ENCODE results near the gene HUS1B.
A peak's percentile ranks its signal among the peaks of the same experiment; 100 is the strongest.
"Not testable (repeated sequence)": the region's sequence is repeated elsewhere in the genome, so short reads cannot be mapped to it uniquely, and the experiment has no call there.

The HUS1B gene

DNA sequence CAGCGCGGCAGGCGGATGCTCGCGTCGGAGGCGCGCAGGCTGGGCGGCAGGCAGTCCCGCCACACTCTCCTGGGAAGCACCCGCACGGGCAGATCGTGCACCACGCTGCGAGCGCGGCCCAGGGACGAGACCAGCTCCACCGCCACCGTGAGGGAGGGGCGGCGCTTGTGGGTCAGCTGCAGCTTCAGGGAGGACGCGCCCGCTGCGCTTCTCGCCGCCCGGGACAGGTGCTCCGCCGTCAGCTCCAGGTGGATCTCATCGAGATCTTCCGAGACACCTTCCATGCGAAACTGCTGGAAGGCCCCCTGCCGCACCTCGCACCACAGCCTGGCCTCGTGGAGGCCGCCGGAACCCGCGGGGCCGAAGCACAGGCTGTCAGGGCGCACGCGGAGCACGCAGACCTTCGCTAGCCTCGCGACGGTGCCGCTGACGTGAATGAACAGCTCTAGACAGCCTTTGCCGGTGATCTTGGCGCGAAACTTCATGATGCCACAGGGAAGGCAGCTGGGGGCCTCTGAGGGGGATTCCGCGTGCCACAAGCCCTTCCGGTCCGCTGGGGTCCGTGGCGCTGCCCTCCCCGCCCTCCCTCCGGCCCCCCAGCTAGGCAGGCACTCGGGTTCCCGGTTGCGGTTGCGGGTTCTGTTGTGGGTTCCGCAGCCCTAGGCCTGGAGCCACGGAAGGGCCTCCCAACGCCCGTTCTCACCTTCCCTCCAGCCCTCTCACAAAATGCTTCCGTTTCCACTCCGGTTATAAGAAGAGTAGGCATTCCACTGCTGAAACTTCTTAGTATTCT, at the start of gene HUS1B:
HUS1B (minus strand) TSS at position 641 of the 793 bp plus-strand sequence; CDS start at position 485, 156 bp downstream.
- no peak for DNase-seq

DNA sequence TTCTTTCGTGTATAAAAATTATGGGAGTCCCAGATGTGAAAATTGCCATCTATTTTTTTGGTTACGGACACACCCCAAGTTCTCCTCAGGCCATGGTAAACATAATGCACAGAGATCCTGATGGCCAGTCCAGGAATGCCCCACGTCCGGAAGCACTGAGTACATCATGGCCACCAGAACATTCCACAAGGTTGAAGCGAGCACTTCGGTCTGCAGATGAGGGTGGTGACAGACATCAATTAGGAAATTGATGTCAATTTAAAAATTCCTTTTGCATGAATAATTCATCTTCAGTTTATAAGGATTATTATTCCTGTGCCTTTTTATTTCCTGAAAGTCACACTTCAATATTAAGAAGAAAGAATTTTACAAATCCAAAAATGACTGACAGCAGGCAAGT, 49.2 kb upstream of the HUS1B start:
- DNase-seq: no peak

DNA sequence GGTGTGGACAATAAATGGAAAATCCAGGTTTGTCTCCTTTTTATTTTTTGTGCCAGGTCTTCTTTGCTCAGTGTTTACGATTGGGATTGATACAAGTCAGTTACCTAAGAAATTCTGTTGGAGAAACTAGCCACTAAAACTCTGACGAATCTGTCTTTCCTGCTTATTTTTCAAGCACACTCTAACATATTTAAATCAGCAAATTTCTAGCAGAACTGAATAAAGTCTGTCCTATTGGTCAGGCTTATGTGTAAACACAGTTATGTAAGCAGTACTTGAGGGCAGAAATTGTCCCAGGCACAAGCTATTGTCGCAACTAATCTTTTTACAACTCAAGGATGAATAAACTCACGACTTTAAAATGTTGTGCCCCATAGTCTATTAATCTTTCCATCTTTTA, 48.1 kb upstream of the HUS1B start:
- peak; percentile 77 for DNase-seq

DNA sequence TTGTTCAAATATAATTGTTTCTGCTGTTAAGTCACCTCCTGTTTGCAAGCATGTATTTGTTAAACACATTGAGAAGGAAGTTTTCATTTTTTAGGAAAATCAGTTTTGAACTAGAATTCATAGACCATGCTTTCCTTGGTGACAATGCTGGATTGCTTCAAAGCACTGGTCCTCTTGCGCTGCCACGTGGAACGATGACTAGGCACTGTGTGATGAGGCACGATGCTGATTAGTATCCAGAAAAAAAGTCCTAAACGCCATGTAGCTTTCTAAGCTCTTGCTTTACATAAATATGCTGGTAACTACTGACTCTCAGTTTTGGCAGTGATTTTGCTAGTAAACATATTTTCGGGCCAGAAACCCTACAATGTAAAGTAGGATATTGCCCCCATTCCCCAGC, 47.1 kb upstream of the HUS1B start:
- DNase-seq: no peak

DNA sequence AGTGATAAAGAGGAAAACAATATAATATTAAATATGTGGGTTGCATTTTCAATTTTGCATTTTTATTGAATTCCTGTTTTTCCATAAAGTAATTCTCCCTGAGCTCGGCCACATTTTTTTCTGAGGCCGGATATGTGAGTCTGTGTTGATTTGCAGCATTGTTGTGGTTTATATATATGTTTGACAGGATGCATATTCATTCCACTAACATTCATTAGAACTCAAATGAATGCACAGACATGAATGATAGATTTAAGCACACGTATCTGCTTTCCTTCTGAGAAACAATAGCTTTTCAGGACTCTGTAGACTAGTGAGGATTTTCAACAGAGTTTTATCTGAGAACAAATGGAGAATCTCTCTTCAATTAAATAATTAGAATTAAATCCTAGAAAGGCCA, 46.7 kb upstream of the HUS1B start:
- no peak for DNase-seq

DNA sequence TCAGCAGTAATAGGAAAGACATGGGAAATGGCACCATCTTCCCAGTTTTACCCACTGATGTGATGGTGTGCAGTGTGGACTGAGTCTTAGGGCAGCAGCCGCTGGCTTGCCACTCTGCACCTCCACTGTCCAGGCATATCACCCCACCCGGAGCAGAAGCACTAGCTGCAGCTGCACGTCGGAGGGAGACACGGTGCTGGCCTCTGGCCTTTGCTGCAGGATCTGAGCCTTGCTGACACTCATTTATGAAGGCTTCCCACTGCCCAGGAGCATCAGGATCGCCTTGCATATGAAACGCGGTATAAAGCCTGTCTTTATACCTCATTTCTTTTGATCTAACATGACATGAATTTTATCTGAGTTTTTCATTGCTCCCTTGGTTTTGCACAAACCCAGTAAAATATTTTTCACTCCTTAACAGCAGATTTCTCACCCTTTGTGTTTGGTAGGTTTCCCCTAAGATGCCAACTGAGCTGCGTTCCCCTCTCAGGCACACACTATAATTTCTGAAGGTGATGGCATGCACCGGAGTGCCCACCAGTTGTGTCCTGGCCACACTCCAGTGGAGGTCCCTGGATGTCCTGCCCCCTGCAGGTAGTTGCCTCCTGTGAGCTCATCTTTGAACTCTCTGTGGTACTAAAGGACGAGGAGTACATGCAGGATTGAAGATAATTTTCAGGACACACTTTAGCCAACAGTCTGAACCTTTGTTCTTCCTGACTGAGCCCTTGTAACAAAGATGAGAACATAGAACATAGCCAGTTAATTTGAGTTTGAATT, 45.0 kb upstream of the HUS1B start:
- DNase-seq: no peak

DNA sequence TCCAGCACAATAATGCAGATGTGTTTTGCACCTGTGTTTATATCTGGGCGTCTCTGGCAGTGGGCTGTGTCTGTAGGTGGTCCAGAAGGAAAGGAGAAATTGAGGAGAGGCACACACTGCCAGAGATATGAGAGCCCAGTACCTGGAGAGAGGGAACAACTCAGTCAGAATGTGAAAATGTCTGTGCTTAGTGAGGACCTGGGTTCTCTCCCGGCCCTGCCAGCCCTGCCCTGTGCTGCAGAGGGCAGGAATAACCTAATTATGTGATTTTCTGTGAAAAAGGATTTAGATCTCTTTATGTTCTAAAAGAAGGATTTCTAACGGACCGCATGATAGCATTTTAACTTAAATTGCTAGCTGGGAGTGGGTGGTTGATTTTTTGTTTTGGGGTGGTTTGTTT, 44.3 kb upstream of the HUS1B start:
- no peak for DNase-seq

DNA sequence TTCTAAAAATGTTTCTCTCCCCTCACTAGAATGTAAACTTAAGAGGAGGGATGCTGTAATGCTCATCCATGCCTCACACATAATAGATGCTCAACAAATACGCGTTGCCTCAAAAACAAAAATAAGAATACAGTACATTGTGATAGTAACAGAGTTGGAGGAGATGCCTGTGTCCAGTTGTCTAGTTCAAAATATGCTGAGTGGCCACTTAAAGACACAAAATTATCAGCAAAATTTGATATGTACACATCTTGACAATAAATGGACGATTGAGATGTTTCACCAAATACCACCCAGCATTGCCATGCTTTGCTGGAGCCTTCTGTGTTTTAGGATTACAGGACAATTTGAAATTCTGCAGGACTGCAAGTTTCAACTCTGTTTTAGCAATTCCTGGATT, 43.6 kb upstream of the HUS1B start:
- no peak for DNase-seq

DNA sequence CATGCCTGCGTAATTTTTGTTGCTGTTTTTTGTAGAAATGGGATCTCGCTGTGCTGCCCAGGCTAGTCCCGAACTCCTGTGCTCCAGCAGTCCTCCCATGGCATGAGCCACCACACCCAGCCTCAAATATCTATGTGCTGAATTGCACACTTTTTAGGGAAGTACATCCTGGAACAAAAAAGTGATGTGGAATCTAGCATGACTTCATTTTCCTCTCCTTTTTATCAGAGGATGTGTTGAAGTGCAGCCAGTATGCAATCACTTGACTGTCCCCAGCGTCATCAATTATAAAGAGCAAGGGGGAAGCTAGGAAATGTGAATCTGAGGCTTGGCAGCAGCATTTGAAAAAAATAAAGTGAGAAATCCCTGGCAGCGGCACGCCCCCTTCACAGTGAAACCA, 42.4 kb upstream of the HUS1B start:
- peak; percentile 76 for DNase-seq

DNA sequence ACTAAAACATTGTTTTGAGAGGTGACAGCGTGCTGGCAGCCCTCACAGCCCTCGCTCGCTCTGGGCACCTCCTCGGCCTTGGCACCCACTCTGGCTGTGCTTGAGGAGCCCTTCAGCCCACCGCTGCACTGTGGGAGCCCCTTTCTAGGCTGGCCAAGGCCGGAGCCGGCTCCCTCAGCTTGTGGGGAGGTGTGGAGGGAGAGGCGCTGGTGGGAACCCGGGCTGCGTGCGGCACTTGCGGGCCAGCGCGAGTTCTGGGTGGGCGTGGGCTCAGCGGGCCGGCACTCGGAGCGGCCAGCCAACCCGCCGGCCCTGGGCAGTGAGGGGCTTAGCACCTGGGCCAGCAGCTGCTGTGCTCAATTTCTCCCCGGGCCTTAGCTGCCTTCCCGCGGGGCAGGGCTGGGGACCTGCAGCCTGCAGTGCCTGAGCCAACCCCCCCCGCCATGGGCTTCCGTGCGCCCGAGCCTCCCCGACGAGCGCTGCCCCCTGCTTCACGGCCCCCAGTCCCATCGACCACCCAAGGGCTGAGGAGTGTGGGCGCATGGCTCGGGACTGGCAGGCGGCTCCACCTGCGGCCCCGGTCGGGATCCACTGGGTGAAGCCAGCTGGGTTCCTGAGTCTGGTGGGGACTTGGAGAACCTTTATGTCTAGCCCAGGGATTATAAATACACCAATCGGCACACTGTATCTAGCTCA, 37.7 kb upstream of the HUS1B start:
- DNase-seq: not testable (repeated sequence)

DNA sequence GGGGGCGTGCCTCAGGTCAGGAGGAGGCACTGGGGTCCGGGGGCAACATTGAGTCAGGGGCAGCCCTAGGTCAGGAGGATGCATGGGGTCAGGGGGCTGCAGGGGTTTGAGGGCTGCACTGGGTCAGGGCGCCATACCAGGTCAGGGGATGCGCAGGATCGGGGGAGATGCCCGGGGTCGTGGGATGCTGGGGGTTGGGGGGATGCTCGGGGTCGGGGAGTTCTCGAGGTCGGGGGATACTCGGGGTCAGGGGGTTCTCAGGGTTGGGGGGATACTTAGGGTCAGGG, 36.8 kb upstream of the HUS1B start:
- no peak for DNase-seq

DNA sequence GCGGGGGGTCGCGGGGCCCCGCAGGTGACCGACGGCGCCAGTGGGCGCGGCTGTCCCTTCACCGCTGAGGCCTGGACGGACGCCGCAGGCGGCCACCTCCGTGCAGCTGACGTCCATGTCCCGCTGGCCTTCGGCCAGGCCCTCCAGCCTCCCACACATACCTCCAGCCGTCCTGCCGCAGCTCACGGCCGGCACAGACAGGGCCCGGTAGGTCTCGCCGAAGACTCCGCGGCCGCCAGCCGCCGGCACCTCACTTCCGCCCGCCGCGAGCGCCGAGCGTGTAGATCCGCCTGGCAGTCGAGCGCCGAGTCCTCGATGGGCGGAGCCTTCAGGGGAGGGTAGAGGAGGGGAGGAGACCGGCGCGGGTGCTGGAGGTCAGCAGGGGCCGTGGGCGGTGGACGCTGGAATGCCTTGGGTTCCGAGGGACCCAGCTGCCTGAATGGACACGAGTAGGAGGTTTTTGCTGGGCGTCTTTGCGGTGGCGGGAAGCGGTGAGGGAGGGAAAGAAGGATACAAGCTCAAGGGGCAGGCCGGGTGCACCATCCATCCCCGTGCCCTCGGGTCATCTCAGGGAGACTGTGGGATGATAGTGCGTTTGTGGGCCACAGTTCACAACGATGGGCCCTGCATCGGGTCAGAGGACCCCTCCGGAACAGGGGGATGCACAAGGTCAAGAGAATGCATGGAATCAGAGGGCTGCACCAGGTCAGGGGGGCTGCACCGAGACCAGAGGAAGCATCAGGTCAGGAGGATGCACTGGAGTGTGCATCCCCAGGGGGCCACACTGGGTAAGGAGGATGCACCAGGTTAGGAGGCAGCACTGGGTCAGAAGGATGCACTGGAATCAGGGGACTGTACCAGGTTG, 36.2 kb upstream of the HUS1B start, which contains the start of gene EXOC2:
EXOC2 (minus strand) TSS at position 282 of the 865 bp plus-strand sequence. CDS start 55,321 bp downstream, outside the sequence.
- DNase-seq: peak; percentile 91

DNA sequence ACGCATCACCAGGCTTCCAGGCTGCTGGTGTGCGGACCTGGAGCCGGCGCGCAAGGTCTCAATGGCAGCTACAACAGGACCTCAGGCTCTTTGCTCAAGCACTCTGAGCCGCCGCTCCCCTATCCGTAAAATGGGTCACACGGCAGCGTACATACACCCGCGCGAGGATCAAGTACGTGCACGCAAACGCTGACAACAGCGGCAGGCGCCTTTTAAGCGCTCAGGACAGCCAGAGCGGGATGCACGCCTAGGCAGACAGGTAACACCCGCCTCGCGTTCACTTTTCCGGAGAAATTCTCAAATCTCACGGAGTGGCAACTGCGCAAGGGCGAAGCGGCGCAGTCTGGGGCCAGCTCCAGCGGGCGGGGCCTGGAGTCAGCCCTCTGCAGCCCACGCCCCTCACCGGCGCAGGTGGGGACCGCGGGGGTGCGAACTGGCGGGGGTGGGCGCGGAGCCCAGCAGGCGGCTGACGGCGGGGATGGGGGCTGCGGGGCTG, 35.5 kb upstream of the HUS1B start:
- DNase-seq: peak; percentile 72

DNA sequence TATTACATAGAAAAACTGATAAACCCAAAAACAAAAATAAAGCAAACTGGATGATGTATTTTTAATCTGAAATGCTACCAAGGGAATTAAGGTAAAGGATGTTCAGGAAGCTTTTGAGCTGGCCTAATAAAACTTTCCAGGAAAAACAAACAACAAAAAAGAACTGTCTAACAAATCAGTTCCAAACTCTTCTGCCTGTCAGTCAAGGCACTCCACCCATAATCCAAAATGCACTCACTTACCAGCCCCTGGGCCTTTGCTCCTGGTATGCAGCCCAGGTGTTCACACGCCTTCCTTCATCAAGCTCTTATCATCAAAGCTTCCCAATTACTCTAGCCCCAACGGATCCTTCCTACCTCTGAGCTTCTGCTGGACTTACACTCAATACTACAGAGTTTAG, 32.3 kb upstream of the HUS1B start:
- no peak for DNase-seq

DNA sequence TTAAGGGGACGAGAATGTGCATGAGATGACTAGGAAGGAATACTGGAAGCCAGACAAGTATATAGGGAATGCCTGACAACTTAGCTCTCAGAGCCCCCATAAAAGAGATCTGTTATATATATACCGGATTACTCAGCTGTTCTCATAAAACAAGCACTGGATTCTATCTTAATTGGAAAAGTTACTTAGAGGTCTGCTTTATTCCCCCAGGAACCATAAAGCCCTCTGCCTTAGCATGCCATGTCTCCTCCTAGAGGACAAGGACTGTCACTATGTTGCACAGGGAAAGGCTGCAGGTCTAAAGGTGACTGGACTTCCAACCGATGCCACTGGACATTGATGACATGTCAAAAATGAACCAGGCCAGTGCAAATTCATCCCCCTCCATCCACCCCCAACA, 29.6 kb upstream of the HUS1B start:
- no peak for DNase-seq

DNA sequence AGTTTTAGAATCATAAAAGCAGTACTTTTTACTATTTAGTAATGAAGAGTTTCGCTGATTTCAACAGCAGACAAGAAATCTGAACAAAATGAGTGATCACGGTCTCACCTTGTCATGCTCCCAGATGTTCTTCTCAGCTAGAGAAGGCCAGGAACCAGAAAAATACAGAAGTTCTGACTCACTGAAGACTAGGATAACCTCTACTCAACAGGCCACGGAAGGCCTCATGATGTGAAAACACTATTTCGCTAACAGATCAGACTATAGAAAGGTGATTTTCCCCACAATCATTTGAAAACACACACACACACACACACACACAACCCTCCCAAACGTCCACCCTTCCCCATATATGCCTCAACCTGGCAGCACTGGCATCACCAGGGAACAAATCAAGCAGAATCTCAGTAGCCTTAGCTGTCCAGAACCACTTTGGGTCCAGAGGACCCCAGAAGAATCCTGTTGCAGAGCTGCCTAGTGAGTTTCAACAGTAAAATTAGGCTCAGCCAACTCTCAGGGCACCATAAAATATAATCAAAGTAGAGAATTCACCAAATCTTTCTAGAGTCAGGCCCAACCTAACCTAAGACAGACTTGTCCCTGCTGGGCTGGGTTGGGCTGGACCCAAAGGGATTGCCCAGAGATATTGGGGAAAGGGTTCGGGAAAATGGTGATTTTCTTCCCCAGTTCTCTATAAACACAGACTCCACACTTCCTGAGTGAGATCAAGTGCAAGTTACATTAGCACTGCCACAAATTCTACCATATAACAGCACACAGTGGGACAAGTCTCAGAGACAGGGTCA, 28.1 kb upstream of the HUS1B start:
- no peak for DNase-seq

DNA sequence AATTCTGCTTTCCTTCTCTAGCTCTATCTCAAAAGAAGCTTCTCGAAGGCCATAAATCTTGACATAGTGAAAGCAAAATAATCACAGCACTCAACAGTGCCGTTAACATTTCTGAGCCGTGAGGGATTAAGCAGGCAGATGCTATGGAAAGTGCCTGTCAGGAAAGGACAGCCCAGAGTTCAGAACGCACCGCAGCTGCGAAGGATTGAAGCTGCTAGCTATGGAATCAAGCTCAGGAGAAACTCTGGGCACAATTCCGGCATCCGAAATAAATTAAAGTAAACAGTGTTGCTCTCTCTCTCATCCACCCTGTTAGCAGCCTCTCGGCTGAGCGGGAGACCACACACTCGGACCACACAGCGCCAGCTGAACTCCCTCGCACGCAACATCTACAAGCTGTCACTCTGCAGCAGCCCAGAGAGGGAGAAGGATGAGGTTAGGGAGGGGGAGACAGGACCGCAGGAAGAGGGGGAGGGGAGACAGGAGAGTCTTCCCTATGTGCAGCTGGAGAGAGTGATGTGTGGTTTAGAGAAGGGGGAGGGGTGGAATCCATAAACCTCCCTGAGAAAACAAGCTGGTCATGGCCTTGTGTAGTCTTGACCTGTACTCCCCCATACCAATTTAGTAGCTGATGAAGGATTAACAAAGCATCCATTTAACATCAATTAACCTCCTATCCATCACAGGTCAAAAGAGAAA, 27.0 kb upstream of the HUS1B start:
- peak; percentile 41 for DNase-seq

DNA sequence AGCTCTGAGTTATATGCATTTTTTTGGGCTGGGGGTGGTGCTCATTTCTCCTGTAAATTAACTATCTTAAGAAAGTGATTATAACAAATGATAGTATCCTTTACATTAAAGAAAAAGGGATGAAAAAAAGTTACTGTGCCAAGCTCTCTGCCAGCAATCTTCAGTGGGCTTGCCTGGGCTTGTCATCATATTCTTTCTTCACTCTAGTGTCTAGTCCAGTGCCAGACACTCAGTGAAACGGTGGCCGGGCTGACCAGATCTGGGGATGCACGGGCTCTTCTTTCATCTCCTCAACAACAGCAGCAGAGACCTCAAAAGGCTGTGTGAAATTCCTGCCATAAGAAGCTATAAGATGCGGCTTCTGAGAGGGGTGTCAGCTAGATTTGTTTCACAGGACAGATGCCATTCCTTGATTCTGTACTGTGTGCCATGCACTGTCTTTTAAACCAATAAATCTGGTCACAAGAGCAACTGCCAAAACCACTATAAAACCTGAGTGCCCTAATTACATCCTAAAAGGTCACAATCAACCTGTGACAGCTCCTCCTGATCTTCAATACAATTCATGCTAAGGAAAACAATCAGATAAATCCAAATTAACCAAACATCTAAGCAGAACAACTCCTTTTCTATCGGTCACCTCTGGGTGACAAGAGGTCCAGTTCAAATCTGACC, 23.9 kb upstream of the HUS1B start:
- DNase-seq: no peak

DNA sequence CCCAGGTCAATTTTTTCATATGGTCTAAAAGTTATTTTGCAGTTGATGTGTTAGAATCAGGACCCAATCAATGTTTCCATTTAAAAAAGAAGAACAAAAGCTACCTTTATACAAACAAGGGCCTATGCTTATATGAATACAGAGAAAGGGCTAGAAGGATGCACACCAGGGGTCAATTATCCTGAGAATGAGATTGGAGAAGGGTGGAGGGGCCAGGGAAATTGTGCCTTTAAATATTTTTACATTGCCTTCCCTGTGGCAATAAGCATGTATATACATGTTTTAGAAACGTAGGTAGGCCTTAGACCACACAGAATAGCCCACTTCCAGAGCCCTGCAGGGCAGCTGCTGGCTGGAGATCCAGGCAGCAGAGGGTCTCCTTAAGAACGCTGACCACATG, 23.4 kb upstream of the HUS1B start:
- no peak for DNase-seq

DNA sequence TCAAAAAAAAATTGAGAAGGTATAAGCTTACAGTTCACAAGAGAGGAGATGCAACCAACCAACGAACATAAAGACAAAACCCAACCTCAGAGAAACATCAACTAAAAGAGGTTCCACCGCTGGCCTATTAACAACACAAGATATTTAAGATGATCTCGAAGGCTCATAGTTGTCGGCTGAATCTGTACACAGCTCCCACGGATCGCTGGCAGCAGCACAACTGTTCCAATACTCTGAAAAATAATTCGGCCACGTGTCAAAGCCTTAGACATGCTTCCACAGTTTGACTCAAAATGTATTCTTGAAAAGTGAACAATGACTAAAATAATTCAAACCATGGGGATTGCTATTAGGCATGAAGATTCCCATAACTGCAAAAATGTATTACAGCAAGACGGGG, 22.4 kb upstream of the HUS1B start:
- DNase-seq: no peak

DNA sequence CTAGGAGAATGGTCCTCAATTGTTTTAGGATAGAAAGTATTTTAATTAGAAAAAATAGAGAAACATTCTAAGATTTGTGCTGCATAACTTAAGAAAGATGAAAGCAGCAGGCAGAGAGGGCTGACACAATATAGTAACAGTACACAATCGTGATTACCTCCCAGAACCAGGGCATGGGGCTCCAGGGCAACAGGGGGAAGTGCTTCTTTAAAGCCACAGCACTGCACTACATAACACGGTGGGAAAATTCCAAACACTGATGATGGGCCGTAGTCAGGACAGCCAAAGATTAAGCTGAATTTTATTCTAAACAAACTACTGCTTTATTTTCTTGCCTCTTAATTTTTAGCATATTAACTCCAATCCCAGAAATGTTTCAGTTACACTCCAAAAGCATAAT, 21.6 kb upstream of the HUS1B start:
- no peak for DNase-seq

All from NCI-H2029 (cell line).